ENCODE measurements around the gene ANKRD13D.

- TF ChIP-seq, protein P1, sequence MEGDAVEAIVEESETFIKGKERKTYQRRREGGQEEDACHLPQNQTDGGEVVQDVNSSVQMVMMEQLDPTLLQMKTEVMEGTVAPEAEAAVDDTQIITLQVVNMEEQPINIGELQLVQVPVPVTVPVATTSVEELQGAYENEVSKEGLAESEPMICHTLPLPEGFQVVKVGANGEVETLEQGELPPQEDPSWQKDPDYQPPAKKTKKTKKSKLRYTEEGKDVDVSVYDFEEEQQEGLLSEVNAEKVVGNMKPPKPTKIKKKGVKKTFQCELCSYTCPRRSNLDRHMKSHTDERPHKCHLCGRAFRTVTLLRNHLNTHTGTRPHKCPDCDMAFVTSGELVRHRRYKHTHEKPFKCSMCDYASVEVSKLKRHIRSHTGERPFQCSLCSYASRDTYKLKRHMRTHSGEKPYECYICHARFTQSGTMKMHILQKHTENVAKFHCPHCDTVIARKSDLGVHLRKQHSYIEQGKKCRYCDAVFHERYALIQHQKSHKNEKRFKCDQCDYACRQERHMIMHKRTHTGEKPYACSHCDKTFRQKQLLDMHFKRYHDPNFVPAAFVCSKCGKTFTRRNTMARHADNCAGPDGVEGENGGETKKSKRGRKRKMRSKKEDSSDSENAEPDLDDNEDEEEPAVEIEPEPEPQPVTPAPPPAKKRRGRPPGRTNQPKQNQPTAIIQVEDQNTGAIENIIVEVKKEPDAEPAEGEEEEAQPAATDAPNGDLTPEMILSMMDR (IDR thresholded peaks at IDR 0.05) = no peak
- no peak for TF ChIP-seq ZFX (IDR thresholded peaks at IDR 0.05; ENCODE audit: borderline replicate concordance)
Observed at GRCh38 chr11:67337257-67337656, 48.2 kb downstream of the ANKRD13D start.
